Osteocyte (in vitro differentiated cells): ENCODE results near the gene HYDIN. TPM values are rescaled to one million over a fixed set of nuclear protein-coding genes. Genes with fewer than 3 reads are reported as not detected.

Experiments
- DNase-seq: peaks from one replicate; pipeline ENCODE4 v3.0.0; 2021; ENCODE audit warnings: mixed read lengths; ENCODE audit not compliant: unreplicated experiment; ENCODE audit errors: extremely low spot score
- H3K27ac Mint-ChIP-seq: one replicate; pipeline ENCODE4 v1.8.0; 2021; ENCODE audit warnings: mild to moderate bottlenecking, mixed read lengths; ENCODE audit not compliant: unreplicated experiment
- H3K27me3 Mint-ChIP-seq: one replicate; pipeline ENCODE4 v1.8.0; 2021; ENCODE audit warnings: mixed read lengths; ENCODE audit not compliant: unreplicated experiment
- H3K36me3 Mint-ChIP-seq: one replicate; pipeline ENCODE4 v1.8.0; 2021; ENCODE audit warnings: mixed read lengths; ENCODE audit not compliant: unreplicated experiment
- H3K4me1 Mint-ChIP-seq: one replicate; pipeline ENCODE4 v1.8.0; 2021; ENCODE audit warnings: mixed read lengths; ENCODE audit not compliant: unreplicated experiment
- H3K4me3 Mint-ChIP-seq: one replicate; pipeline ENCODE4 v1.8.0; 2021; ENCODE audit warnings: mild to moderate bottlenecking, moderate library complexity, mixed read lengths; ENCODE audit not compliant: unreplicated experiment
- H3K9me3 Mint-ChIP-seq: one replicate; pipeline ENCODE4 v1.8.0; 2021; ENCODE audit warnings: mixed read lengths; ENCODE audit not compliant: unreplicated experiment
- total RNA-seq: library from RNA; stranded (reverse); gene quantifications from 2 replicates; pipeline ENCODE4 v1.2.1, GENCODE V29; 2021
- TF ChIP-seq, protein P1 (sequence below): fragments of 200-600 bp; sonication (generic); IDR thresholded peaks from 2 replicates; pipeline ENCODE4 v1.5.0; 2021; ENCODE audit warnings: antibody characterized with exemption, mild to moderate bottlenecking, moderate library complexity

HYDIN gene
- total RNA-seq, 1 donor from 2014 or later, result not detected

DNA sequence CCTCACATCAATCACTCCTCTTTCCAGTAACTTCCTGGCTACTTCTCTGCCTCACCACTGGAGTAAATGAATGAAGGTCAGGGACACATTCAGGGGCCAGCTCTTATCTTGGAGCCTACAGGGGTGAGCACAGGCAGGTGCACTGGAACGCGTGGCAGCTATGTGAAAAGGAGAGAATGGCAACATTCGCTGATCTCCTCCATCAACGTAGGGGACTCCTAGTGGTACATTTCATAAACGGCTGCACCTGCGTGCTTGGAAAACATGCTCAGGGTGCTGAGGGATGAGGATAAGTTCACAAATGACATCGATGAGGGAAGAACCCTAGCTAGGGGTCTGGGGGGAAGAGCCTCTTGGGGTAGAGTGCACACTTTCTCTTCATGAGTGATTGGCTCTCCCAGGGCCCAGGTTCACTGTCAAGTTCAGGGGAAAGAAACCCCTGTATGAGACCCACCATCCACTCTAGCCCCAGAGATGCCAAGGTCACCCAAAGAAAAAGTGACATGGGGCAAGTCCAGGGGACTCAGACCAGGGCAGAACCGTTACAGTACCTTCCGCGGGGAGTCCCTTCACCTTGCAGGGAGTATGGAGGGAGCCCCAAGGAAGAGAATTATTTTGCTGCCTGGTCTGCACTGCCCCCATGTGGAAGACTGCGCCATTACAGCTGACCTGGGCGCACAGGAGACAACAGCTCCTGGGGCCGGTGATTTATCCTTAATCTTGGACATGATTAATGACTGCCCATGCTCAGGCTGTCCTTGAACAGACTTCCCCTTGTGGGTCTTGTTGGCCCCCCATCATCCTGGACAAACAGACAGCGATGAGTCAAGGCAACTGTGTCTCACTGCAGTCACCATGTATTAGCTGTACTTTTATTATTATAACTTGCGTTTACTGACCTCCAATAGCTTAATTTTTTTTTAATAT lies 459.6 kb downstream of the HYDIN start:
- TF ChIP-seq, protein P1, sequence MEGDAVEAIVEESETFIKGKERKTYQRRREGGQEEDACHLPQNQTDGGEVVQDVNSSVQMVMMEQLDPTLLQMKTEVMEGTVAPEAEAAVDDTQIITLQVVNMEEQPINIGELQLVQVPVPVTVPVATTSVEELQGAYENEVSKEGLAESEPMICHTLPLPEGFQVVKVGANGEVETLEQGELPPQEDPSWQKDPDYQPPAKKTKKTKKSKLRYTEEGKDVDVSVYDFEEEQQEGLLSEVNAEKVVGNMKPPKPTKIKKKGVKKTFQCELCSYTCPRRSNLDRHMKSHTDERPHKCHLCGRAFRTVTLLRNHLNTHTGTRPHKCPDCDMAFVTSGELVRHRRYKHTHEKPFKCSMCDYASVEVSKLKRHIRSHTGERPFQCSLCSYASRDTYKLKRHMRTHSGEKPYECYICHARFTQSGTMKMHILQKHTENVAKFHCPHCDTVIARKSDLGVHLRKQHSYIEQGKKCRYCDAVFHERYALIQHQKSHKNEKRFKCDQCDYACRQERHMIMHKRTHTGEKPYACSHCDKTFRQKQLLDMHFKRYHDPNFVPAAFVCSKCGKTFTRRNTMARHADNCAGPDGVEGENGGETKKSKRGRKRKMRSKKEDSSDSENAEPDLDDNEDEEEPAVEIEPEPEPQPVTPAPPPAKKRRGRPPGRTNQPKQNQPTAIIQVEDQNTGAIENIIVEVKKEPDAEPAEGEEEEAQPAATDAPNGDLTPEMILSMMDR, result peak; percentile 92
- H3K36me3 Mint-ChIP-seq, result peaks cover 21% of the 10 kb centered on the region
- H3K4me3 Mint-ChIP-seq, result no peak overlapping the region
- no peaks in the 10 kb centered on the region for H3K9me3 Mint-ChIP-seq
- H3K4me1 Mint-ChIP-seq, result peaks cover 31% of the 10 kb centered on the region
- no peak for DNase-seq
- H3K27me3 Mint-ChIP-seq, result no peaks in the 10 kb centered on the region
- peak overlapping the region; percentile 10 for H3K27ac Mint-ChIP-seq

DNA sequence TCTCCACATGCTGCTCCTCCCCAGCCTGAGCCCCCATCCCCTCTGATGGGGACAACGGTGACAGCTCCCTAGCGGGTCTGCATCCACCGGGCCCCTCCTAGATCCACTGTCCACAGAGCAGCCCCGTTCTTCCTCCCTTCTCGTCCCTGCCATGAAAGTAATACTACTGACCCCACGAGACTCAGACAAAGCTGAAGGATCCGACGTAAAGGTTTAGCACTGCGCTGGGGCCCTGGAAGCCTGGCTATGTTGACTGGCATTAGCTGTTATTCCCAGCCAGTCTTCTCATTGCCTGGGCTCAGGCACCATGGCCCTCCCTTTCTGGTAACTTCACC lies 460.3 kb downstream of the HYDIN start:
- no peak overlapping the region for H3K27ac Mint-ChIP-seq

DNA sequence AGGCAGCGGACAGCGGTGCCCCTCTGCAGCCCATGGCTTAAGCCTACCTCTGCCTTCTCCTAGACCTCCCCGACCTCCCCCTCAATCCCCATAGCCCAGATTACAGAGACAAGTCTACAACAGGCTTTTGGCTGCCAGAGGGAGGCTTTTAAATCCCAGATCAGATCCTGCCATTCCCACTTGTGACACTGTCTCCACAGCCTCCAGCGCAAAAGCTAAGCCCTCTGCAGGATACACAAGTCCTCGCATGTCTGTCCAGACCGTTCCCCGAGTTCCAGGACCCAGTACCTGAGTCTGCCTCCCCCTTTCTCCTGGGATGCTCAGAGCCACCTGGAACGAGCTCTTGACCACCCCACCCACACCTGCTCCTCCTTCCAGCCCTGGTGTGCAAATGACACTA lies 460.8 kb downstream of the HYDIN start:
- no peak overlapping the region for H3K4me3 Mint-ChIP-seq
- H3K4me1 Mint-ChIP-seq, result peaks cover 33% of the 10 kb centered on the region
- TF ChIP-seq, protein P1, result no peak
- no peak for DNase-seq
- H3K36me3 Mint-ChIP-seq, result peaks cover 17% of the 10 kb centered on the region
- H3K27ac Mint-ChIP-seq, result peak overlapping the region; percentile 42
- H3K27me3 Mint-ChIP-seq, result no peaks in the 10 kb centered on the region
- no peaks in the 10 kb centered on the region for H3K9me3 Mint-ChIP-seq

More for the DNA sequence above, 460.3 kb downstream of the HYDIN start:
- peaks cover 33% of the 10 kb centered on the region for H3K4me1 Mint-ChIP-seq
- H3K4me3 Mint-ChIP-seq, result no peak overlapping the region
- TF ChIP-seq, protein P1, result no peak
- H3K9me3 Mint-ChIP-seq, result no peaks in the 10 kb centered on the region
- DNase-seq, result no peak
- H3K36me3 Mint-ChIP-seq, result peaks cover 21% of the 10 kb centered on the region
- H3K27me3 Mint-ChIP-seq, result no peaks in the 10 kb centered on the region

DNA sequence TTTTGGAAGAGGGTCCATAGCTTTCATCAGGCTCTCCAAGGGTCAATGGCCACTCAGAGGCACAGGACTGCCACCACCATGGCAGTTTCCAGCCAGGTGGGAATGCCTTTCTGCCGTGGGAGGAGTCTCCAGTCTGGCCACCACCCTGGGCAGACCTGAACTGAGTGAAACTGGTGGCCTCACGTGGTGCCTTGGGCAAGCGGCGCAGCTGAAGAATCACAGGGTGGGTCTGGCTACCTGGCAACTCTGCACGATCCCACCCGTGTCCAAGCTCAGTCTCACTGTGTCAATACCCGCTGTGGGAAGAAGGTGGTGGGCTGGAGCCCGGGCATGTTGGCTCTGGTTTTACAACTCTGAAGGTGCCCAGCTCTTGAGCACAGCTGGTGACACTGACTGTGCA lies 461.4 kb downstream of the HYDIN start:
- DNase-seq, result no peak
- no peak overlapping the region for H3K27ac Mint-ChIP-seq
- peaks cover 14% of the 10 kb centered on the region for H3K36me3 Mint-ChIP-seq
- H3K4me1 Mint-ChIP-seq, result peaks cover 33% of the 10 kb centered on the region
- H3K9me3 Mint-ChIP-seq, result no peaks in the 10 kb centered on the region
- TF ChIP-seq, protein P1, result no peak
- H3K4me3 Mint-ChIP-seq, result no peak overlapping the region
- no peaks in the 10 kb centered on the region for H3K27me3 Mint-ChIP-seq

DNA sequence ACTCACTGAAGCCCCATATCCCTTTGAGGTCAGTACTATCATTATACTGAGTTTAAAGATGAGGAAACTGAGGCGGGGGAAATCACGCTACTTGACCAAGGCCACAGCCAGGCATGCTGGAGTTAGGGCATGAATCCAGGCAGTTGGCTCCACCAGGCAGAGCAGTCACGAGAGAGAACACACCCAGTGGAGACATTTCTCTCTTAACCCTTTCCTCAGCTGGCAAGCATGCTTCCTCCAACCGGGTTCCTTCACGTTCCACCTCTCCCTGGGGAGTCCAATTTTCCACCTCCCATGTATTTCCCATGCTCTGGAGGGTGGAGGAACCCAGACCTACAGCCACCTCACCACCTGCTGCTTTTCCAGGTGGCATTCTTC lies 462.3 kb downstream of the HYDIN start:
- H3K9me3 Mint-ChIP-seq, result no peaks in the 10 kb centered on the region
- peaks cover 33% of the 10 kb centered on the region for H3K4me1 Mint-ChIP-seq
- DNase-seq, result no peak
- H3K27me3 Mint-ChIP-seq, result no peaks in the 10 kb centered on the region
- TF ChIP-seq, protein P1, result no peak
- H3K27ac Mint-ChIP-seq, result peak overlapping the region; percentile 90
- peaks cover 10% of the 10 kb centered on the region for H3K36me3 Mint-ChIP-seq
- no peak overlapping the region for H3K4me3 Mint-ChIP-seq
